Measurements from ENCODE around the gene MPO. TPM values are rescaled to one million over a fixed set of nuclear protein-coding genes. Genes with fewer than 3 reads are reported as not detected.

Gene MPO
- total RNA-seq, 1 experiment from 2014 or later: not detected

DNA sequence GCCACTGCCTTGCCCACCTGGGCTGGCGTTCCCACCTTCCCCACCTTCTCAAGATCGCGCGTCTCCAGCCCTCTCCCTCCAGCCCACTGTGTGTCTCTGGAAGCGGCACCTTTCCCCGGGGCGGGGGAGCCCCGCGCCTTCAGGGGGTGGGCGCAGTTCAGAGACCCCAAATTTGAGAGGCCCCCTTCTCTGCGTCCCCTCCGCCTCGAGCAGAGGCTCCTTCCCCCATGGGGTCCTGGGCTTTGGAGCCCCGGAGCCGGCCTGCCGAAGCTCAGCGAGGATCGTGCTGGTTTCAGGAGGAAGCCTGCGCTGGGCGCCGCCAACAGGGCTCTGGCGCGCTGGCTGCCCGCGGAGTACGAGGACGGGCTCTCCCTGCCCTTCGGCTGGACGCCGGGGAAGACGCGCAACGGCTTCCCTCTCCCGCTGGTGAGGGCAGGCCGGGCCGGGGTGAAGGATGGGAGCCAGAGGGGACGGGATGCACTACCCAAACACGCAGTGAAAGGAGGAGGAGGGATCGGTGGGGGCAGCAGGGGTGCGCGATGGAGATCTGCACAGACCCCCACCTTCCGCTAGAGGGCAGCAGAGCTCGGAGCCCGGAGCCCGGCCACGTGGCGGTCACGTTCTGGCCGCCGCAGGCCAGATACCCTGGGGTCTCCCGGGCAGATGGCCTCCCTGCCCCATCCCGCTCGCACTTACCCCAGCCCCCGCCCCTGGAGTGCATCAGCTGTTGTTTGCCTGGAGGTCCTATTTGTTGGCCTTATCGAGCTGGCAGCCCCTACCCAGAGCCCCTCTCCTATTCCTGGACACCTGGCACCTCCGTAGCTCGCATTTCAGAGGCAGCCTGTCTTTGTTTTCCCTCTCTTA lies 31.2 kb downstream of the MPO start:
- no peaks in the 10 kb centered on the region for H3K9me3 ChIP-seq (ENCODE audit: control insufficient read depth in 1 of 2, insufficient read depth in 1 of 2, low read depth in 1 of 2, low read length in 2 of 2)
- ATAC-seq (peak; percentile 94), DNase-seq (ENCODE audit: low read depth, low spot score) (peak; percentile 35)
- no peak overlapping the region for H3K27ac ChIP-seq (ENCODE audit: low read depth, low read length)
- intact Hi-C loops (cut with micrococcal nuclease): loop anchor here (2.0 kb wide), 1 partner anchor 197 kb away; no protein-coding TSS in a partner anchor
- H2AFZ ChIP-seq (ENCODE audit: low read depth, low read length, poor library complexity, severe bottlenecking): peak overlapping the region; percentile 85
- H3K4me3 ChIP-seq (replicated peaks in 1 of 2; ENCODE audit: low read depth in 1 of 2, low read length in 2 of 2): no peak overlapping the region
- no peaks in the 10 kb centered on the region for H3K36me3 ChIP-seq (ENCODE audit: control insufficient read depth in 1 of 2, insufficient read depth in 2 of 2, low read length in 2 of 2)
- H4K20me1 ChIP-seq (ENCODE audit: insufficient read depth): no peaks in the 10 kb centered on the region
- ChIA-PET RAD21 (ENCODE audit: low non-redundant PET in 1 of 2, low total read pairs in 2 of 2, uncharacterized antibody in 2 of 2, unreplicated experiment in 2 of 2) (interaction anchor here in 1 of 2 experiments (0.8 kb wide), 1 partner anchor 50 kb away, joined by 3 read pairs; no protein-coding TSS in a partner anchor), CTCF (interaction anchor here (0.7 to 1.9 kb wide), 12 partner anchors 8 to 197 kb away, joined by 3 to 12 read pairs (median 3); partner anchors contain the start of gene RNF43), POLR2A (interaction anchor here (1.0 kb wide), 1 partner anchor 13 kb away, joined by 3 read pairs; no protein-coding TSS in a partner anchor)
- H3K4me1 ChIP-seq (ENCODE audit: control insufficient read depth in 1 of 2, insufficient read depth in 2 of 2, low read length in 2 of 2): peaks cover 0 to 6% of the 10 kb centered on the region in 2 experiments; a peak in 1 of 4 replicates
- no peaks in the 10 kb centered on the region; the same call in 1 of the 2 replicates for H3K27me3 ChIP-seq (ENCODE audit: insufficient read depth, low read length)
- no peaks in the 10 kb centered on the region for H3K9me2 ChIP-seq (ENCODE audit: insufficient read depth)
- no peak overlapping the region for H3K9ac ChIP-seq (ENCODE audit: low read length)
- peak overlapping the region; percentile 37 for H3K4me2 ChIP-seq (ENCODE audit: low read length)
- BruUV-seq (replicated peaks): no TSS peak
- TF ChIP-seq JUND (IDR thresholded peaks at IDR 0.05) (no peak), CBX3 (IDR thresholded peaks at IDR 0.05; ENCODE audit: low read depth) (peak; percentile 88), YY1 (IDR thresholded peaks at IDR 0.05; ENCODE audit: extremely low read depth, insufficient replicate concordance, low read depth, low read length) (peak; percentile 21), ZFX (IDR thresholded peaks at IDR 0.05) (peak; percentile 37; the same call in 1 of the 2 replicates), TCF7L2 (IDR thresholded peaks at IDR 0.05; ENCODE audit: borderline replicate concordance, extremely low read depth, insufficient read depth, insufficient read length) (no peak), RAD21 (IDR thresholded peaks at IDR 0.05; ENCODE audit: low read depth) (peak; percentile 71), POLR2AphosphoS5 (IDR thresholded peaks at IDR 0.05; ENCODE audit: low read depth, low read length) (peak; percentile 40; the same call in 1 of the 2 replicates)
- TF ChIP-seq, protein P1, sequence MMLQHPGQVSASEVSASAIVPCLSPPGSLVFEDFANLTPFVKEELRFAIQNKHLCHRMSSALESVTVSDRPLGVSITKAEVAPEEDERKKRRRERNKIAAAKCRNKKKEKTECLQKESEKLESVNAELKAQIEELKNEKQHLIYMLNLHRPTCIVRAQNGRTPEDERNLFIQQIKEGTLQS (IDR thresholded peaks at IDR 0.05): no peak
- TF ChIP-seq, protein P2, sequence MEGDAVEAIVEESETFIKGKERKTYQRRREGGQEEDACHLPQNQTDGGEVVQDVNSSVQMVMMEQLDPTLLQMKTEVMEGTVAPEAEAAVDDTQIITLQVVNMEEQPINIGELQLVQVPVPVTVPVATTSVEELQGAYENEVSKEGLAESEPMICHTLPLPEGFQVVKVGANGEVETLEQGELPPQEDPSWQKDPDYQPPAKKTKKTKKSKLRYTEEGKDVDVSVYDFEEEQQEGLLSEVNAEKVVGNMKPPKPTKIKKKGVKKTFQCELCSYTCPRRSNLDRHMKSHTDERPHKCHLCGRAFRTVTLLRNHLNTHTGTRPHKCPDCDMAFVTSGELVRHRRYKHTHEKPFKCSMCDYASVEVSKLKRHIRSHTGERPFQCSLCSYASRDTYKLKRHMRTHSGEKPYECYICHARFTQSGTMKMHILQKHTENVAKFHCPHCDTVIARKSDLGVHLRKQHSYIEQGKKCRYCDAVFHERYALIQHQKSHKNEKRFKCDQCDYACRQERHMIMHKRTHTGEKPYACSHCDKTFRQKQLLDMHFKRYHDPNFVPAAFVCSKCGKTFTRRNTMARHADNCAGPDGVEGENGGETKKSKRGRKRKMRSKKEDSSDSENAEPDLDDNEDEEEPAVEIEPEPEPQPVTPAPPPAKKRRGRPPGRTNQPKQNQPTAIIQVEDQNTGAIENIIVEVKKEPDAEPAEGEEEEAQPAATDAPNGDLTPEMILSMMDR (IDR thresholded peaks at IDR 0.05 in 2 of 3, conservative IDR thresholded peaks at IDR 0.05 in 1 of 3; ENCODE audit: borderline replicate concordance in 1 of 3, insufficient read depth in 1 of 3, low read depth in 2 of 3, low read length in 2 of 3): peak; percentile 68 to 96 (median 92); a peak in 5 of 6 replicates
- TF ChIP-seq, protein P3, sequence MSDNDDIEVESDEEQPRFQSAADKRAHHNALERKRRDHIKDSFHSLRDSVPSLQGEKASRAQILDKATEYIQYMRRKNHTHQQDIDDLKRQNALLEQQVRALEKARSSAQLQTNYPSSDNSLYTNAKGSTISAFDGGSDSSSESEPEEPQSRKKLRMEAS (IDR thresholded peaks at IDR 0.05): peak; percentile 100
- TF ChIP-seq, protein P4, sequence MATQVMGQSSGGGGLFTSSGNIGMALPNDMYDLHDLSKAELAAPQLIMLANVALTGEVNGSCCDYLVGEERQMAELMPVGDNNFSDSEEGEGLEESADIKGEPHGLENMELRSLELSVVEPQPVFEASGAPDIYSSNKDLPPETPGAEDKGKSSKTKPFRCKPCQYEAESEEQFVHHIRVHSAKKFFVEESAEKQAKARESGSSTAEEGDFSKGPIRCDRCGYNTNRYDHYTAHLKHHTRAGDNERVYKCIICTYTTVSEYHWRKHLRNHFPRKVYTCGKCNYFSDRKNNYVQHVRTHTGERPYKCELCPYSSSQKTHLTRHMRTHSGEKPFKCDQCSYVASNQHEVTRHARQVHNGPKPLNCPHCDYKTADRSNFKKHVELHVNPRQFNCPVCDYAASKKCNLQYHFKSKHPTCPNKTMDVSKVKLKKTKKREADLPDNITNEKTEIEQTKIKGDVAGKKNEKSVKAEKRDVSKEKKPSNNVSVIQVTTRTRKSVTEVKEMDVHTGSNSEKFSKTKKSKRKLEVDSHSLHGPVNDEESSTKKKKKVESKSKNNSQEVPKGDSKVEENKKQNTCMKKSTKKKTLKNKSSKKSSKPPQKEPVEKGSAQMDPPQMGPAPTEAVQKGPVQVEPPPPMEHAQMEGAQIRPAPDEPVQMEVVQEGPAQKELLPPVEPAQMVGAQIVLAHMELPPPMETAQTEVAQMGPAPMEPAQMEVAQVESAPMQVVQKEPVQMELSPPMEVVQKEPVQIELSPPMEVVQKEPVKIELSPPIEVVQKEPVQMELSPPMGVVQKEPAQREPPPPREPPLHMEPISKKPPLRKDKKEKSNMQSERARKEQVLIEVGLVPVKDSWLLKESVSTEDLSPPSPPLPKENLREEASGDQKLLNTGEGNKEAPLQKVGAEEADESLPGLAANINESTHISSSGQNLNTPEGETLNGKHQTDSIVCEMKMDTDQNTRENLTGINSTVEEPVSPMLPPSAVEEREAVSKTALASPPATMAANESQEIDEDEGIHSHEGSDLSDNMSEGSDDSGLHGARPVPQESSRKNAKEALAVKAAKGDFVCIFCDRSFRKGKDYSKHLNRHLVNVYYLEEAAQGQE (IDR thresholded peaks at IDR 0.05; ENCODE audit: low read depth): no peak
- no peaks in the 10 kb centered on the region for H3K79me2 ChIP-seq (ENCODE audit: insufficient read depth, low read length)
